NCI-H82 treated with DMSO at 0.1 percent for 48 hours (cell line): Measurements from ENCODE around the gene KPNA1.
"Not testable (repeated sequence)": the region's sequence is repeated elsewhere in the genome, so short reads cannot be mapped to it uniquely, and the experiment has no call there.

ENCODE experiments used
- DNase-seq: peaks from one replicate; lab custom pipeline; 2025; ENCODE audit not compliant: unreplicated experiment; lab: John Stamatoyannopoulos, UW

Gene KPNA1

DNA sequence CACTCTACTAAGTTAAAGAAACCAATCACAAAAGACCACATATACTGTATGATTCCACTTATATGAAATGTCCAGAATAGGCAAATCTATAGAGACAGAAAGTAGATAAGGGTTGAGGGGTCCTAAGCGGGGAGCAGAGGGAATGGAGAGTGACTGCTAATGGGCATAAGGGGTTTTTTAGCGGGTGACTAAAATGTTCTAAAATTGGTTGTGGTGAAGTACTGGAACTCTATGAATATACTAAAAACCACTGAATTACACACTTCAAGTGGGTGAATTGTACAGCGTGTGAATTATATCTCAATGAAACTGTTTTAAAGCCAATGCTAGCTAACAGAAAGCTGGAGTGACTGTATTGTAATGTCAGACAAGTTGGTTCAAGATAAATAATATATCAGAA, 33.3 kb downstream of the KPNA1 start:
- no peak for DNase-seq

DNA sequence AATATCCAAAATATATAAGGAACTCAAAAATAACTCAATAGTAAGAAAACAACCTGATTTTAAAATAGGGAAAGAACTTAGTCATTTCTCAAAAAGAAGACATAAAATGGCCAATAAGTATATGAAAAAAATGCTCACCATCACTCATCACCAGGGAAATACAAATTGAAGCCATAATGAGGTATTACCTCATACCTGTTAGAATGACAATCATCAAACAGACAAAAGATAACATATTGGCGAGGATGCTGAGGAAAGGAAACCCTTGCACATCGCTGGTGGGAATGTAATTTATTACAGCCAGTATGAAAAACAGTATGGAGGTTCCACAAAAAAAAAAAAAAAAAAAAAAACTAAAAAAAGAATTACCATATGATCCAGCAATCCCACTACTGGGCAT, 38.2 kb downstream of the KPNA1 start:
- no peak for DNase-seq

DNA sequence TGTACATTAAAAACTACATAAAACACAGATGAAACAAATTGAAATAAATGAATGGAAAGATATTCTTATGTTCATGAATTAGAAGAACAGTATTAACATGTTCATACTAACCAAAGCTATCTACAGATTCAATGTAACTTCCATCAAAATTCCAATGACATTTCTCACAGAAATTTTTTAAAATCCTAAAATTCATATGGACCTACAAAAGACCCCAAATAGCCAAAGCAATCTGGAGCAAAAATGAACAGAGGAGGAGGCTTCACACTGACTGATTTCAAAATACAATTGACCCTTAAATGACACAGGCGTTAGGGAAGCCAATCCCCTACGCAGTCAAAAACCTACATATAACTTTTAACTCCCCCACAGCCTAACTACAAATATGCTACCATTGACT, 39.4 kb downstream of the KPNA1 start:
- no peak for DNase-seq

DNA sequence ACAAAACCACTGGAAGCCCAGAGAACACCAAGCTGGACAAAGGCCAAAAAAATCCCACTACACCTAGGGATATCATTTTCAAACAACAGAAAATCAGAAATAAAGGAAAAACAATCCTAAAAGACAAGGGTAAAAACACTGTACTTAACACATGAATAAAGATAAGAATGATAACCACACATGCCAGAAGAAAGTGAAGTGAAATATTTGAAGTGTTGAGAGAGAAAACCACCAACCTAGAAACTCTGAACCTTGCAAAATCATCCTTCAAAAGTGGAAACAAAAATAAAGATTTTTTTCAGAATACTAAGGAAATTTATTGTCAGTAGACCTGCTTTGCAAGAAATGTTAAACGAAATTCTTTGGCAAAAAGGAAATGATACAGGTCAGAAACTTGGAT, 45.1 kb downstream of the KPNA1 start:
- DNase-seq = no peak

DNA sequence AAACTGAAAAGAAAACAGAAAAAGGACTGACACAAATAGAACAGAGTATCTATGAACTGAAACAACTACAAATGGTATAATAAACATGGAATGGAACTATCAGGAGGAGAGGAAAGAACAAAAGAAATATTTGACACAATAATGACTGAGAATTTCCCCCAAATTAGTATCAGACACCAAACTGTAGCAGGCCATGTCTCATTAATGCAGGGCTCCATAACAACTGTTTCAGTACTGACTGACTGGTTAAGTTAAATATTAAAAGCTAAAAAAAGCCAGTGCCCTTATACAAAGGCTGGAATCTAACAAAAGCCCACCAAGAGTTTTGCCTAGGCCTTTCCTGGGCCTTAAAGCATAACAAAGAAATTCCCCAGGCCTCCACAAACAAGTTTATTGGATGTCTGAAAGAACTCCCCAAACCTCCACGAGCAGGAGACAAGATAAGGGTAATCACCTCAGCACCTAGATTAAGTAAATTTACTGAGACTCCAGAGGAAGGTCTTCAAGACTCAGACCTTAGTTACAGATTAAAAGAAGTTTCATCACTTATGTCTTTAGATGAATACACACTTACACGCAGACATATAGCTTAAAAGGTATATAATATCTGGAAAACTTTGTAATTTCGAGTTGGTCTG, 45.7 kb downstream of the KPNA1 start:
- no peak for DNase-seq

DNA sequence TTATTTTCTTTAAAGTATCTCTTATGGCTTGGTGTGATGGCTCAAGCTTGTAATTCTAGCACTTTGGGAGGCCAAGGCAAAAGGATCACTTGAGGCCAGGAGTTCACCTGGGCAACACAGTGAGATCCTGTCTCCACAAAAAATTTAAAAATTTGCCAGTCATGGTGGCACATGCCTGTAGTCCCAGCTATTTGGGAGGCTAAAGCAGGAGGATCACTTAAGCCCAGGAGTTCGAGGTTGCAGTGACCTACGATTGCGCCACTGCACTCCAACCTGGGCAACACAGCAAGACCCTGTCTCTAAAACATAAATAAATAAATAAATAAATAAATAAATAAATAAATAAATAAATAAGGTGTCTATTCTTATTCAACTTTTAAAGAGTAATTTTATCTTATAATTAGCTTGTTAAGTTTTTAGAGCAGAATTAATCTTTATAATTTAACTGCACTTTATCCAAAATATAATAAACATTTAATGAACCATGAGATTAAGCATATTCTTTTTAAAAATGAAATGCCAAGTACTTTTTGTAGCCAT, 48.0 kb downstream of the KPNA1 start:
- DNase-seq = no peak

DNA sequence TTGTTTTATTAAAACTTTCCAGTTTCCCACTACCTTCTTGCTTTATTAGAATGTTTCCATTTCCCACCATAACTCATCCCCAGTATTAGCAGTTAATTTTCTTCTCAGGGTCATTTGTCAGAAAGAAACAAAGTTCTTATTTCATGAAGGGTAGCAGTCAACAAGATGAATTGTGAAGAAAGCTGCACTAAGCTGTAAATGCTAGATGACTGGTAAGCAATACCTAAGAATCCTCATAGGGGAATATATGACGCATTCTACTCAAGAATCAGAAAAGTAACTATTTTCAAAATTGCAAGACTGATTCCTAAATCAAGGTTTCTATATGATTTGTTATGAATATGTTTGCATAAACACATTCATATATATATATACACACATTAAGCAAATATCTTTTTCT, 50.1 kb downstream of the KPNA1 start:
- DNase-seq = no peak

DNA sequence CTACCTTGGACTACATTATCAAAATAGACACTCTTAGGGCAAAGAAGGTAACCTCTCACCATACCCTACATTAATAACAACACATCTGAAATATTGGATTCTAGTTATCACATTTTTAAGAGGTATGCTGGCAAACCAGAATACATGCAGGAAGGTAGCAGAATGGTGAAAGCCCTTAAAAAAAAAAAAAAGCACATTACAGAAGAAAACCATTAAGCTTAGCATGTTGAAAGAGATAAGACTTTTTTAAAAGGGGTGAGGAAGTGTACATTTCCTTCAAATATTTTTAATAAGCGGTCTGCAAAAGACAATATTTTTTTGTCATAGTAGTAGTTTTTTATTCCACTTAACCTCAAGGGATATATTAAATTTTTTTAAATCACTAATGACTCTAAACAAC, 52.3 kb downstream of the KPNA1 start:
- DNase-seq = no peak

DNA sequence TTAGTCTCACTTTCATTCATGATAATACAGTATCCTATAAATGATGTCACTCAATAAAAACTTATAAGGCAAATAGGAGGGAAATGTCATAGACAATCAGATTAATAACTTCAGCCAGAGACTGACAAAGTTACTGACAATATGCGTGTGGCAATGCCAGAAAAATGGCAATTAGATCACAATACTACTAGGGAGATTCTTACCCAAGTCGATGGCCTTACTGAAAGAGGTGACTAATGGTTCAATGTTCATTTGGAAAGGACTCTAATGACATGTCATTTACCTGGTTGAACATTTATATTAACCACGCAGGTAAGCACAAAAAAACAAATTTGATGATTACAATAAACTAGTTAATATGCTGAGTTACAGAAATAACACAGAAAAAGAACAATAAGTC, 52.9 kb downstream of the KPNA1 start:
- DNase-seq = no peak

DNA sequence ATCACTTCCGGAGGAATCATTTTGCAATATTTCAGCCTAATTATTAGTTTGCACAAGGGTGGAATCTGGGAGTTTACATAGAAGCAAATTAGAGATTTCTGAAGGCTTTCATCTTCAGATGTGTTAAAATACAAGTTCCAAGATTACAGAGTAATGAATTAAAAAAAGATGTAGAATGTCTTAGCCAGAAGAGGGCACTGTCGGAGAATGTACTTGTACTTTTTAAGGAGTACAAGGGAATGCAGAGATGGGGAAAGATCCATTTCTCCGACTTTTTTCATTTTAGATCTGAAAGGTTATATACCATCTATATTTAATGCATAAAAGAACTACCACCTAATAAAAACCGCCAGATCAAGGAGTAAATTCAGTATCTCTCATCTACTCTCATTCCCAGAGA, 55.7 kb downstream of the KPNA1 start:
- no peak for DNase-seq

DNA sequence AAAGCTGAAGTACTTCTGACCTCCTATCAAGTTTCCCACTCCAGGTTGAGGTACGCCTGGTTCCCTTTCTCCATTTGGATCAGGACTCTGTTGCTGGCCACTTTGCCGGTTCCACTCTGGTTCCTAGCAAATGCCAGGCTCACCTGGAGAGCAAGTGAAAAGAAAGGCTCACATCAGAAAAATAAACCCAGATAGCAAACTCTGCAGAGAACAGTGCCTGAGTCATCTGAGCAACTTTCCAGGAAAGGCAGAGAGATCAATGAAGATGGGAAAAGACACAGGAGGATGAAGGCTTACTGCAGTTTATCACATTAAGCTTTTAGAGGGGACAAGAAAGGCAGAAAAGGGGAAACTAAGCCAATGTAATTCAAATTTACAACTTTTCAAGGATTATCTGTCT, 57.0 kb downstream of the KPNA1 start:
- no peak for DNase-seq

DNA sequence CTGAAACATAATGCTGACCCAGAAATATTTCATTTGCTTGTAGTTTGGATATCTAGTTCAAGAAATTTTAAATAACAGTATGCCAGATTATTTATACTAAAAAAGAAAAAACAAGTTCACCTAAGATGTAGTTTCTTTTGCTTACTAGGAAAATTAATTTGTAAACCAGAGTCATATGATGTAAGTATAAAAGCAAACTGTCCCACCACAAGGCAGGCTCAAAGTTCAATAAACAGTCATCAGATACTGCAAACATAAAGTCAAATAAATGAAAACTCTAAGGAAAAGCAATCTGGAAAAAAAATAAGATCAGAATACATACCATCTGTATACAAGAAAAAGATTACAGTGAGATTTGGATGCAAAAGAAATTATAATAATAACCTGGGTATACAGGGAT, 58.7 kb downstream of the KPNA1 start:
- no peak for DNase-seq

DNA sequence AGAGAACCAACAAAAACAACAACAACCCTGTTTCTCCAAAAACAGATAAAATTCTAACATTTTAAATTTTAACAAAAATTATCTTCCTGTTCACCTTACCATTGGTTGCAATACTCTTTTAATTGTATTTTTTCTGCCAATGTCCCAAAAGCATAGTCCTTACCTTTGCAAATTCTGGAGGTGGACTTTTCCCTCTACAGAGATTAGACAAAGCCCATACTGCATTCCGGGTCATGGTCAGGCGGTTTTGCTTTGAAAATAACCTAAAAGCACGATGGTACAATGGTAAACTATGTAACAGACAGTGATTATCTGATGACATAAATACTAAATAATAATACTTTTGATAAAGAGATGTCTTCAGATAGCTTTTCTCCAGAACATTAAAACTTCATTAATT, 63.4 kb downstream of the KPNA1 start:
- DNase-seq = no peak

DNA sequence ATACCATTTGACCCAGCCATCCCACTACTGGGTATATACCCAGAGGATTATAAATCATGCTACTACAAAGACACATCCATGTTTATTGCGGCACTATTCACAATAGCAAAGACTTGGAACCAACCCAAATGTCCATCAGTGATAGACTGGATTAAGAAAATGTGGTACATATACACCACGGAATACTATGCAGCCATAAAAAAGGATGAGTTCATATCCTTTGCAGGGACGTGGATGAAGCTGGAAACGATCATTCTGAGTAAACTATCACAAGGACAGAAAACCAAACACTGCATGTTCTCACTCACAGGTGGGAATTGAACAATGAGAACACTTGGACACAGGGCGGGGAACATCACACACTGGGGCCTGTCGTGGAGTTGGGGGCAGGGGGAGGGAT, 66.5 kb downstream of the KPNA1 start:
- DNase-seq = not testable (repeated sequence)

DNA sequence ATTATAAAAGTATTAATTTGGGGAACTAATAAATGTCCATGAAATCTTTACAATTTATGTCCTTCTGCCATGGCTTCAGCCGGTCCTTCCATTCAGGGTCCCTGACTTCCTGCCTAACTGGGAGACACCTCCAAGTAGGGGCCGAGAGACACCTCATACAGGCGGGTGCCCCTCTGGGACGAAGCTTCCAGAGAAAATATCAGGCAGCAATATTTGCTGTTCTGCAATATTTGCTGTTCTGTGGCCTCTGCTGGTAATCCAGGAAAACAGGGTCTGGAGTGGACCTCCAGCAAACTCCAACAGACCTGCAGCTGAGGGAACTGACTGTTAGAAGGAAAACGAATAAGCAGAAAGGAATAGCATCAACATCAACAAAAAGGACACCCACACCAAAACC, 70.2 kb downstream of the KPNA1 start:
- DNase-seq = not testable (repeated sequence)

DNA sequence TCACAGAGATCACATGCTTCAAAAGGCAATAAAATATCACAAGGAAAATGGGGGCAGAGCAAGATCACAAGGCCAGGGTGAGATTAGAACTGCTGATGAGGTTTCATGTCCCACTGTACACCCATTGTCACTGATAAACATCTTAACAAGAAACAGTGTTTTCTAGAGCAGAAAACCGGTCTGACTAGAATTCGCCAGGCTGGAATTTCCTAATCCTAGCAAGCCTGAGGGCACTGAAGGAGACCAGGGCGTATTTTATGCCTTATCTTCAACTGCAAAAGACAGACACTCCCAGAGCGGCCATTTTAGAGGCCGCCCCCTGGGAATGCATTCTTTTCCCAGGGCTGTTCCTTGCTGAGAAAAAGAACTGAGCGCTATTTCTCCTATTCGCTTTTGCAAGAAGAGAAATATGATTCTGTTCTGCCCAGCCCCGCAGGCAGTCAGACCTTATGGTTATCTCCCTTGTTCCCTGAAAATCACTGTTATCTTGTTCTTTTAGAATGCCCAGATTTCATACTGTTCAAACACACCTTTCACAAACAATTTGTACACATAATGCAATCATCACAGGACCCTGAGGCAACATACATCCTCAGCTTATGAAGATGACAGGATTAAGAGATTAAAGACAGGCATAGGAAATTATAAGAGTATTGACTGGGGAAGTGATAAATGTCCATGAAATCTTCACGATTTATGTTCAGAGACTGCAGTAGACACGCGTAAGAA, 70.8 kb downstream of the KPNA1 start:
- not testable (repeated sequence) for DNase-seq

DNA sequence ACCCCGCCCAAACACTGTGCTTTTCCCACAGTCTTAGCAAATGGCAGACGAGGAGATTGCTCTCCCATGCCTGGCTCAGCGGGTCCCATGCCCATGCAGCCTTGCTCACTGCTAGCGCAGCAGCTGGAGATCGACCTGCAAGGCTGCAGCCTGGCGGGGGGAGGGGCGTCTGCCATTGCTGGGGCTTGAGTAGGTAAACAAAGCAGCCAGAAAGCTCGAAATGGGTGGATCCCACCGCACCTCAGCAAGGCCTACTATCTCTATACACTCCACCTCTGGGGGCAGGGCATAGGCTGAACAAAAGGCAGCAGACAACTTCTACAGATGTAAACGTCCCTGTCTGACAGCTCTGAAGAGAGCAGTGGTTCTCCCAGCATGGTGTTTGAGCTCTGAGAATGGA, 71.6 kb downstream of the KPNA1 start:
- DNase-seq = no peak

DNA sequence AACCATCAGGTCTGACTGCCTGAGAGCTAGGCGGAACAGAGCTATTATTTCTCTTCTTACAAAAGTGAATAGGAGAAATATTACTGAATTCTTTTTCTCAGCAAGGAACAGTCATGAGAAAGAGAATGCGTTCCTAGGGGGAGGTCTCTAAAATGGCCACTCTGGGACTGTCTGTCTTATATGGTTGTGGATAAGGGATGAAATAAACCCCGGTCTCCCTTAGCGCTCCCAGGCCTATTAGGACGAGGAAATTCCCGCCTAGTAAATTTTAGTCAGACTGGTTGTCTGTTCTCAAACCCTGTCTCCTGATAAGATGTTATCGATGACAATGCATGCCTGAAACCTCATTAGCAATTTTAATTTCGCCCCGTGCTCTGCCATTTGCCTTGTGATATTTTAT, 78.8 kb downstream of the KPNA1 start:
- no peak for DNase-seq

DNA sequence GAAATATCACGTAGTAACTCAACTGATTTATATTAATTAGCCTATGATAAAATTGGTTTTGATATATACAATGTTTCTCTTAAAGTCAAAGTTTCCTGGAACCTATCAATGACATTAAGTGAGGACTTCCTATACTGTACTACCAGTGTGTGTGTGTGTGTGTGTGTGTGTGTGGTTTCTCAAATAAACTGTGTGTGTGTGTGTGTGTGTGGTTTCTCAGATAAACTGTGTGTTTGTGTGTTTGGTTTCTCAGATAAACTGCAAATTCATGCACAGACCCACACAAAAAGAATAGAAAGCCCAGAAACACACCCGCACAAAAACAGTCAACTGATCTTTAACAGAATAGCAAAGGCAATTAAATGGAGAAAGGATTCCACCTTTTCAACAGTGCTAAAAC, 84.4 kb downstream of the KPNA1 start:
- DNase-seq = no peak

DNA sequence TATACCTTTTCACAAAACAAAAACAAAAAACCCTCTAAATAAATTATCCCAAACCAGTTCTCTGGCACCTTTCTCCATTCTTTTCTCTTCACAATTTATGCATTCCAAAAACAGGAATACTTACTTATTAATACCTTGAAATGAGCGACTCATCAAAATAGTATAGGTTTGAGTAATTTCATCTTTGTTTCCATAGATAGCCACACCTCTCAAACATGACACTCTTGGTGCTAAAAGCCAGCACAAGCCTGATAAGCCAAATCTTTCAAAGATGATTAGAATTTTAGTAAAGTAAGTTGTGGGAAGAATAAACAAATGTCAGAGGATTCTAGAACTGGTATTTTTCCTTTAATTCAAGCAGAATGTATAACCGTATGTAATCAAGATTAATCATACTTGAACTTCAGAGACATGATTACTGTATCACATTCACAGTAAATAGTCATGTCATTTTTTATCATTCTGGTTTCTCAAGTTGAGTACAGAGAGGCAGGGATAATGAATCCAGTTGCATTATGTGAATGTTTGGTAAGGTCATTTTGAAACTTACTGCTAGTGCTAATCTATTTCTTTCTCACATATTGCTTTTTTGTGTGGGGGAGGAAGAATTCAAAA, 86.8 kb downstream of the KPNA1 start:
- DNase-seq = no peak

DNA sequence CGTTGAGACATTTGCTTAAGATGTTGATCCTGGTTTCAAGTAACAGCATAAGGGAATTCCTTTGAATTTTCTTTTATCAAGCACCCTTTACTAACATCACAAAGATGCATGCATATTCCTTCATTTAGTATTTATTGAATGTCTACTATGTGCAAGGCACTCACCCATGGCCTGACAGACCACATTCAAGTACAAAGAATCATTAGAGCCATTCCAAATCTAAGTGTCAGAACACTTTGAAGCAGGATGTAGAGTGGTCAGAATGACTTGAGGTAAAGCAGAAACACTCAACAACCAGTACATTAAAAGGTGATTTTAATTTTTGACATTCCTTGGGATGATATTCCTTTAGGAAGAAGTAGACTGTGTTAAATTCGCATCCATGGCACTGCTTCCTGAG, 92.9 kb downstream of the KPNA1 start:
- no peak for DNase-seq

DNA sequence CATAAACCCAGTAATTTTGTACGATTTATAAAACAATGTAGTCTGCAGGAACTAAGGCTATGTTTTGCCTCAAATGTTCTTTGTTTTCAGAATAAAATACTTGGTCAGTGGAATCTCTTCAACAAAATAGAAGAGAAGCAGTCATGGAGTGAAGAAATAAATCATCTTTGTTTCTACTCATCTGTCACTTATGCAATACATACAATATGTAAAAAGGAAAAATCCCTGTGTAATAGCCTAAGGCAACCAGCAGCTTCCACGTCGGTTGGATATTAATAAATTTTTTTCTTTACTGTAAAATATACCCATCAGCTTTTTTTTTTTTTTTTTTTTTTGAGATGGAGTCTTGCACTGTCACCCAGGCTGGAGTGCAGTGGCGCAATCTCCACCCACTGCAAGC, 93.6 kb downstream of the KPNA1 start:
- DNase-seq = no peak
